Fibroblast of peridontal ligament (primary cell): Measurements from ENCODE around the gene ZNF595.
"Not testable (repeated sequence)": the region's sequence is repeated elsewhere in the genome, so short reads cannot be mapped to it uniquely, and the experiment has no call there.

Experiments
- DNase-seq: peaks from one replicate; pipeline ENCODE4 v3.0.0-alpha.2; 2010; ENCODE audit errors: extremely low read depth

The ZNF595 gene

DNA sequence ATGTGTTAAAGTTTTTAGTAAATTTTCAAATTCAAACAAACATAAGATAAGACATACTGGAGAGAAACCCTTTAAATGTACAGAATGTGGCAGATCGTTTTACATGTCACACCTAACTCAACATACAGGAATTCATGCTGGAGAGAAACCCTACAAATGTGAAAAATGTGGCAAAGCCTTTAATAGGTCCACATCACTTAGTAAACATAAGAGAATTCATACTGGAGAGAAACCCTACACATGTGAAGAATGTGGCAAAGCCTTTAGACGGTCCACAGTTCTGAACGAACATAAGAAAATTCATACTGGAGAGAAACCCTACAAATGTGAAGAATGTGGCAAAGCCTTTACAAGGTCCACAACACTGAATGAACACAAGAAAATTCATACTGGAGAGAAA is 32.8 kb downstream of the ZNF595 start:
- DNase-seq: no peak

DNA sequence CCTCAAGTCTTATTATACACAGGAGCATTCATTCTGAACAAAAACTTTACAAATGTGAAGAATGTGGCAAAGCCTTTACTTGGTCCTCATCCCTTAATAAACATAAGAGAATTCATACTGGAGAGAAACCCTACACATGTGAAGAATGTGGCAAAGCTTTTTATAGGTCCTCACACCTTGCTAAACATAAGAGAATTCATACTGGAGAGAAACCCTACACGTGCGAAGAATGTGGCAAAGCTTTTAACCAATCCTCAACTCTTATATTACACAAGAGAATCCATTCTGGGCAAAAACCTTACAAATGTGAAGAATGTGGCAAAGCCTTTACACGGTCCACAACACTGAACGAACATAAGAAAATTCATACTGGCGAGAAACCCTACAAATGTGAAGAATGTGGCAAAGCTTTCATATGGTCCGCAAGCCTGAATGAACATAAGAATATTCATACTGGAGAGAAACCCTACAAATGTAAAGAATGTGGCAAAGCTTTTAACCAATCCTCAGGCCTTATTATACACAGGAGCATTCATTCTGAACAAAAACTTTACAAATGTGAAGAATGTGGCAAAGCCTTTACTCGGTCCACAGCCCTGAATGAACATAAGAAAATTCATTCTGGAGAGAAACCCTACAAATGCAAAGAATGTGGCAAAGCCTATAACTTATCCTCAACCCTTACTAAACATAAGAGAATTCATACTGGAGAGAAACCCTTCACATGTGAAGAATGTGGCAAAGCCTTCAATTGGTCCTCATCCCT is 33.6 kb downstream of the ZNF595 start:
- DNase-seq: not testable (repeated sequence)

DNA sequence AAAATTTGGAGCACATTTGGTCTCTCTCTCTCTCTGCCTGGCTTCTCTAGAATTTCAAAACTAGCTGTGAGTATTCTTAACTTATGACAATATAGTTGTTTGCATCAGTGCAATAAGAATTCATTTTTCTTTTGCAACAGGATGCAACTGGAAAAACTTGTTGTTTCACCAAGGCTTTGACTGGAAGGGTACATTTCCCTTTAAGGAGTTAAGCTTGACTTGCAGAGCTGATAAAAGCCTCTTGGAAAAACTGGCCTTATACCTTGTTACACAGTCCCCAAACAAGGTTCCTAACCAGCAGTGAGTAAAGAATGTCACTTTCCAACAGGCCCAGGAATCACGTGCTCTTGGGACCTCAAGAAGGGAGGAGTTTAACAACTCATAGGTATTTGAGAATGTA is 45.3 kb downstream of the ZNF595 start:
- DNase-seq: no peak

DNA sequence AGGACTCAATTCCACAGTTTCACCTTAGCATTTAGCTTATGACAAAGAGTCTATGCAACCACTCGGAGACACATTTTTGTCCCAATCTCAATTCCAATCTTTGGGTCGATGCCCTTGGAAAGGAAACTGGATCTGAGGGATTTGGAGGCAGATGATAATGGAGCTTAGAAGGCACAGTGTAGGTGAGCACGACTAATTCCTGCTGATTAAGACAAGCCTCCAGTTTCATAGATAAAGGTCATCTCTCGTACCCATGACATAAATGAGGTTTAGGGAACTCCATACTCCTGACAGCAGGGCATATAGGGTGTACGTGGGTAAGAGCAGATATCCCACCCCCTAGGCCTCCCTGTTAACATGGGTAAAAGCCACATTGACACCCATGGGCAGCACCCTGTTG is 46.7 kb downstream of the ZNF595 start:
- DNase-seq: no peak

DNA sequence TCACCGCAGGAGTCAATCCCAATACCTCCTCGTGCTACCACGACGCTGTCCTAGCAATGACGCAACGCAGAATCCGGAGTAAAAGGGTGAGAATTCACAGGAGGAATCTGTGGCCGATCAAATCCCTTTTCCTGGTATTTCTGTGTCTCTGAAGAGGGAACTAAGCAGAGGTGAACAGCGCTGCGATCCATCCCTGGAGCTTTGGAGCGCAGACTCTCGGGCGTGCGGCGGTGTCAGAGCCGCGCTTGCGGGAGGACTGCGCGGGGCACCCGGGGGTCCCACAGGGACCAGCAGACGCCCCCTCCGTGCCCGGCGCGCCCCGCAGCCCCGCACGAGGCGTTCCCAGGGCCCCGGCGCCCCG is 53.9 kb downstream of the ZNF595 start:
- DNase-seq: no peak

DNA sequence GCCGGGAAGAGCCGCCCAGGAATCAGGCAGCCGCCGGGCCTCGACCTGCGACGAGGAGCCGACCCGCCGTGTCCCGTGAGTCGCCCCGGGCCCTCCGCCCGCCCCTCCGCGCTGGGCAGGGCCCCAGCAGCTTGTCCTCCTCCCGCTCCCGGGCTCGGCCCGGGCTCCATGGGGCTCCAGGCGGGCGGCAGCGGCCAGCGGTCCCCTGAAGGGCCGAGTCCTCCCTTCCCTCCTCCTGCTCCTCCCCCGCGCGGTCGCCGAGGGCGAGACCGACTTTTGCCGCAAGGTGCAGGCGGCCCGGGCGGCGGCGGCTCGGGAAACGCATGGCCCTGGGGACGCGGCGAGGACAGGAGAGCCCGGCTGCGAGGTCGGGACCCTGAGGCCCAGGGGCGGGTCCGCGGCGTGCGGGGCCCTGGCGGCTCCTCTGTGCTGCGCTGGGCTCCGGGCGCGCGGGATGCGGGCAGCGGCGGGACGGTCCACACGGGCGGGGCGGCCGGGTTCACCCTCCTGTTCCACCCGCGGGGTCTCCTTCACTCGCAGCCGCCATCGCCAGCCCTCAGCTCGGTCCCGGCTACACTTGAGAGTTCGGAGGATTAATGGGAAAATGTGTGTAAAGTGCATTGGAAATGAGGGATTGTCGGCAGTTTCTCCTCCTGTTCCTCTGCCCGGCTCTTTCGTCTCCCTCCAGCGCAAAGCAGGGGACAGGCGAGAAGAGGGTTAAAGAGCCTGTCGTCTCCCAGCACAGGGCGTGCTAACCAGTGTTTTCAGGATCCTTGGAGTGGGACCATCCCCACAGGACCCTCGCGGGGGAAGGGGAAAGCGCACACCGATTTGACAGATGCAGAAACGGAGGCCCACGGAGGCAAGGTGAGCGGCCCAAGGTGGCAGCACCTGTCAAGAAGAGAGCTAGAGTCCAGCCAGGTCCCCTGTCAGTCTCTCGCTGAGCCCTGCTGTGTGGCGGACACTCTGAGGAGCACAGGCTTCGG is 54.6 kb downstream of the ZNF595 start:
- no peak for DNase-seq

DNA sequence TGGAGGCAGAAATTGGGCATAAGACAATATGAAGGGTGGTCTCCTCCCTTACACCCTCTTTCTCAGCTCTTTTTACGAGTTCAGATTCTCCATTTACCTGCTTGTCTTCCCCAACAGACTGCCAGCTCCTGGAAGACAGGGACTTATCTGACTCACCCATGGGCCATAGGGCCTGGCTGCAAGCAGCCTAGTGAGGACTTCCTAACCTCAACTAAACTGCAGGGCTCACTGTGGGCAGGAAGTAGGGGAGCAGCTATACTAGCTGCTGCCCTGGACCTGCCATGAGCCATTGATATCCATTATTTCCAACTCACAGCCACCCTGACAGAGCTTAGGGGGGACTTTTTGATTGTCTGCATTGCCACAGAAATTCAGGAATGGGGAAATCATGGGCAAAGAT is 59.6 kb downstream of the ZNF595 start:
- DNase-seq: no peak

DNA sequence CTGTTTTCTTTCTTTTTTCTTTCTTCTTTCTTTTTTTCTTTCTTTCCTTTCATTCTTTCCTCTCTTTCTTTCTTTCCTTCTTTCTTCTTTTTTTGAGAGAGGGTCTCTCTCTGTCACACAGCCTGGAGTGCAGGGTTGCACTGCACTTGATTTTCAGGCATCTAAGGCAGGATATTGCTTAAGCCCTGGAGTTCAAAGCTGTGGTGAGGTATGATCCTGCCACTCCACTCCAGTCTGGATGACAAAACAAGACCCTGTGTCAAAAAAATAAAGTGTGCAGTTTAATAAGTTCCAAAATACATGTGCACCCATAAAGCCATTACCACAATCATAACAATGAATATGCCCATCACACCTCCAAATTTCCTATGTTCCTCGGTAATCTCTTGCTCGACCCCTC is 60.6 kb downstream of the ZNF595 start:
- DNase-seq: no peak

DNA sequence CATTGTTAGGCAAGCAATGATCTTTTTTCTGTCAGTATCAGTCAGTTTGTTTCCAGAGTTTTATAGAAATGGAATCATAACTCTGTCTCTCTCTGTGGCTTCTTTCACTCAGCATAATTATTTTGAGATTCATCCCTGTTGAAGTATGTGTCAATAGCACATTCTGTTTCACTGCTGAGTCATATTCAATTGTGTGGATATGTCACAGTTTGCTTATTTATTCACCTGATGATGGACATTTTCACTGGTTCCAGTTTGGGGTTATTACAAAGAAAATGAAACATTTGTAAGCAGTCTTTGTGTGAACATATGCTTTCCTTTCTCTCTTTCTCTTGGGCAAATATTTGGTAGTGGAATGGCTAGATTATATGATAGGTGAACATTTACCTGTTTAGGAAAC is 61.0 kb downstream of the ZNF595 start:
- DNase-seq: no peak

DNA sequence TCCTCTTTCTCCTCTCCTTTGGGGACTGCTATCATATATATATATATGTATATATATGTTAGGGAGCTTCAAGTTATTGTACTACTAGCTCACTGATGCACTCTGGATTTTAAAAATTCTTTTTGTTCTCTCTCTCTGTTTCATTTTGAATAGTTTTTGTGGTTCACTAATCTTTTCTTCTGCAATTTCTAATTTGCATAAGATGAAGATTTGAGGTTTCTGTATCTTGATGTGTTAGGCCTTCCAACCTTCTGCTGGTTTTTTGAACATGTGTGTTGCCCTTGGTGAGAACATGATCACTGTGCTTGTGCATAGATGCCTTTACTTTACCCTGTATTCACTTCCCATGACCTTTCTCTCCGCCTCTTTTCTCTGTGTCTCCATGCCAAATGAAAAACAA is 63.4 kb downstream of the ZNF595 start:
- no peak for DNase-seq

DNA sequence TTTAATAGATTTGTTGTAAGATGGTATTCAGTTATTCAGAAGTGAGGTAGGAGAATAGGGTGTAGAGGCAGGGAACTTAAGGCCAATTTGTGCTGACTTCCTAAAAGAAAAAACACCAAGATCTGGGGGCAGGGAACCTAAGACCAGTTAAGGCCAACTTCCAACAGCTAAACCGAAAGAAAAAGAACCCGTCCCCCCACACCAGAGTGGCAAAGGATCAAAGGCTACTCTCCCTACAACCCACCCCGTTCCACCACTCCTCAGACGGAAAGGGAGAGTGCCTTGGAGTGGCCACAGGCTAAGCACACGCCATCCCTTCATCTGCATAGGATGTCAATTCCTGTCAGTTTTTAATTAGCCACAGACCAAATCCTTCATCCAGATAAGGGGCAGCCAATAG is 67.5 kb downstream of the ZNF595 start:
- DNase-seq: no peak

DNA sequence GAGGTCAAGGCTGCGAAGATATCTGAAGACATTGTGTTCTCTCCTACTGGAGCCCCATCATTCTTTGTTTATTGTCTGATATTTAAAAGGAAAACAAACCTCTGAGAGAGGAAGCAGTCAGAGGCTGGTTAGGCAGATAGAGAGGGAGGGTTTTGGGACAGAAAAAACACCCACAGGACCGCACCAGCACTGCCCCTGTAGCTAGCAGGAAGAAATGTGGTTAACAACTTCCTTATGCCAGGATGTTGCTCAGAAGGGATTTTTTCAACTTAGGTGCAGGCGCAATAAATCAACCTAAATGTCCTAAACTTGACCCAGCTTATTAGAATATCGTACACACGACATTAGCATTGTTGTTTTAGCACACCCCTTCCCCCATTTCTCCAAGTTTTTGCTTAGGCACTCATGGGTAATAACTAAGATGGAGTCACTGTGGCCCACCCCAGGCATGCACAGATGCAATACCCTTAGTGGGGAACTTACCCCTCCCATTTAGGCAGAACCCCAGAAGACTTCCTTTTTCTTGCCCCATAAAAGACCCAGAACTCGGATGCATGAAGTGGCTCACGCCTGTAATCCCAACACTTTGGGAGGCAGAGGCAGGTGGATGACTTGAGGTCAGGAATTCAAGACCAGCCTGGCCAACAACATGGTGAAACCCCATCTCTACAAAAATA is 68.4 kb downstream of the ZNF595 start:
- no peak for DNase-seq

DNA sequence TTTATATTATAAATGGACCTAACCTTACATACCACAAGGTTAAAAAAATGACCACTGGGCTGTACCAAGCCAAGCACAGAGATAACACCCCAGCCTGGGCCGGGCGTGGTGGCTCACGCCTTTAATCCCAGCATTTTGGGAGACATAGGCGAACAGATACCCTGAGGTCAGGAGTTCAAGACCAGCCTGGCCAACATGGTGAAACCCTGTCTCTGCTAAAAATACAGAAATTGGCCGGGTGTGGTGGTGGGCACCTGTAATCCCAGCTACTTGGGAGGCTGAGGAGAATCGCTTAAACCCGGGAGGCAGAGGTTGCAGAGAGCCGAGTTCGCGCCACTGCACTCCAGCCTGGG is 70.8 kb downstream of the ZNF595 start:
- not testable (repeated sequence) for DNase-seq

DNA sequence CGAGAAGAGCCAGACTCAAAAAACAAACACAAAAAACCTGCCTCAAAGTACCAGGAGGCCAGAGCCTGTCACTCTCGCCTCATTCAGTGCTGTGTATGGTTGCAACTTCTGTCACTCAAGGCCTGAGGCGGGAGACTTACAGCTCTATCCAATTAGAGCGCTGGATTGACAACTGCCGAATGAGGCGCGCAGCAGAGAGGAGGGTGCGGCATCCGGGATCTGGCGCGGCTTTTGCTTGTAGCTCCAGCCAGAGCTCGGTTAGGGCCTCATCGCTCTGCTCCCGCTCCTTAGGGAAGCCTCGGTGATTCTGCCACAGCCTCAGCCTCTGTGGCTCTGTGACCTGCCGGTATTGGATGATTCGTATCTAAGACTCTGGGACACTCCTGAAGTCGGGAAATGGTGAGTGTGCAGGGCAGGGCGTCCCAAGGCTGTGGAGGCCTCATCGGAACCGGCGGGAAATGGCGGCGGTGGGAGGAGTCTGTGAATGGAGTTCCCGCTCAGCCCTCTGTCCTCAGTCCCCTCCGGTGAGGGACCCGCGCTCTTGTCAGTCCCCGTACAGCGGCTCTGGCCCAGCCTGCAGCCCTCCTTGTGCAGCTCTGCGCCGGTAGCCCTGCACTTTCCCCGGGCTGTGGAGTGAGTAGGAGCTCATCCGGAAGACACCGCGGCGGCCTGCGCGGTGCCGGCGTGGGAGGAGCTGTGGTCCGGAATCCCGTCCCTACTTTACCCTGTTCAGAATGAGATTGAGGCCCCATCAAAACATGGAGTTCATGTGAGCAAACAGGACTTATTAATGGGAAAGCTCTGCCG is 71.4 kb downstream of the ZNF595 start, which contains the start of gene ZNF718:
Gene ZNF718 (plus strand): TSS at position 227 of the 807 bp plus-strand sequence. CDS start 170 bp downstream, at position 397.
- DNase-seq: peak; percentile 97

DNA sequence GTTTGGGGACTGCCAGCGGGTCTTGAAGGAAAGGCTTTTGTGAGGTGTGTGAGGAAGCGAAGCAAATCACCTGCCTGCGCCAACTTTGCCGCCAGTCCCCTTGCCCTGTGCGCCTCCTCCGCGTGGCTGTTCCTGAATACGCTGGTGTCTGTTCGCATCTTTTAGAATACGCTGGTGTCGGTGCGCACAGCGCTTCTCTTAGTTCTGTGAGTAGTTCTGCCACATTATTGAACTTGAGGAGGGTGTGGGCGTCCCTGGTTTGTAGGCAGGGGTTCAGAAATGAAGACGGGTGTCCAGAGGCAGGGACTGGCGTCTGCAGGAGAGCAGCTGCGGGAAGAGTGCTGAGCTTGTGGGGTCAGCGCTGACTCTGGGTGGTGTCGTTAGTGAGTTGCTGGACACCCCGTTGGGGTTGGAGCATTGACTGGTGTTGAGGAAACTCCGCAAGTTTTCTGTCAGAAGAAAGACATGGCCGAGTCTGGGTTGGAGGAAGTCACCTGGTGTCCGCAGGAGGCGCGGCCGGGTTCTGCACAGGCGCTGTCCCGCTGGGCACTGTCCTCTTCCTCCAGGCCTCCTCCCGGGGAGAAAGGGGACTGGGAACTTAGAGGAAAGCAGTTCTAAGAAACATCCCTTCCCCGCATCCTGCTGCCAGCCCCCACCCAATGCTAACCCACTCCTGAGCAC is 72.1 kb downstream of the ZNF595 start:
- peak; percentile 6 for DNase-seq

DNA sequence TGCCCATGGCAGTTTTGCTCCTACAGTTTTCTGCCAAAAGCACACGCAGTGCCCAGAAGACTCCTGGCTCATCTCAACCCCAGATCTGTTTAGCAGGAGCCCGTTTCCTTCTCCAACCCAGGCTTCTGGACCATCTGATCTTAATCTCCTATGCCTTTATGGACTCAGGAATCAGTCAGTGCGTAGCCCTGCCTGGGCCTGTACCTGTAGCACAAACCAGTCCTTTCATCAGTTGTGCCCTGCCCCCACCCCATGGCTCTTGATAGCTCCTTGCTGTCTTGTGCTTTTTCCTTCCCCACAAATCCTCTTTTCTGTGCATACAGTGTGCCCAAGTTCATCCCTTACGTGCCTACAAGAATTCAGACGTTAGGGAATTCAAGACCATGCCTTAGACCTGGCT is 72.7 kb downstream of the ZNF595 start:
- no peak for DNase-seq

DNA sequence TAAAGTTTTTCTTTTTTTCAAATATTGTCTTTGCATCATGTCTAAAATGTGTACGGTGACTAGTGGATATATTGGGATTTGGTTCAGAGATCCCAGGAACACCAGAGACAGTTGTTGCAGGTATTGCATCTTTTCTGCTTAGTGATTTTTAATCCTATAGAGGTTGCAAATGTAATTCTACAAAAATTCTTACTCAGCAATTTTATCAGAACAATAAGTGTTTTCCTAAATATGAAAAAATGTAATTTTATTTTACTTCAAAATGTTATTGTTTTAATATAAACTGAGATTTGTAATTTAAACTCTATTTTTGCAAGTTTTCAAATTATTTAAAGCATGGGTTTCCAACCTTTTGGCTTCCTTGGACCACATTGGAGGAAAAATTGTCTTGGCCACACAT is 79.4 kb downstream of the ZNF595 start:
- DNase-seq: no peak
